Measurements from ENCODE around the gene PRX. TPM values are rescaled to one million over a fixed set of nuclear protein-coding genes. Genes with fewer than 3 reads are reported as not detected.

PRX gene
- total RNA-seq, 1 experiment from 2014 or later = 4.8 TPM

DNA sequence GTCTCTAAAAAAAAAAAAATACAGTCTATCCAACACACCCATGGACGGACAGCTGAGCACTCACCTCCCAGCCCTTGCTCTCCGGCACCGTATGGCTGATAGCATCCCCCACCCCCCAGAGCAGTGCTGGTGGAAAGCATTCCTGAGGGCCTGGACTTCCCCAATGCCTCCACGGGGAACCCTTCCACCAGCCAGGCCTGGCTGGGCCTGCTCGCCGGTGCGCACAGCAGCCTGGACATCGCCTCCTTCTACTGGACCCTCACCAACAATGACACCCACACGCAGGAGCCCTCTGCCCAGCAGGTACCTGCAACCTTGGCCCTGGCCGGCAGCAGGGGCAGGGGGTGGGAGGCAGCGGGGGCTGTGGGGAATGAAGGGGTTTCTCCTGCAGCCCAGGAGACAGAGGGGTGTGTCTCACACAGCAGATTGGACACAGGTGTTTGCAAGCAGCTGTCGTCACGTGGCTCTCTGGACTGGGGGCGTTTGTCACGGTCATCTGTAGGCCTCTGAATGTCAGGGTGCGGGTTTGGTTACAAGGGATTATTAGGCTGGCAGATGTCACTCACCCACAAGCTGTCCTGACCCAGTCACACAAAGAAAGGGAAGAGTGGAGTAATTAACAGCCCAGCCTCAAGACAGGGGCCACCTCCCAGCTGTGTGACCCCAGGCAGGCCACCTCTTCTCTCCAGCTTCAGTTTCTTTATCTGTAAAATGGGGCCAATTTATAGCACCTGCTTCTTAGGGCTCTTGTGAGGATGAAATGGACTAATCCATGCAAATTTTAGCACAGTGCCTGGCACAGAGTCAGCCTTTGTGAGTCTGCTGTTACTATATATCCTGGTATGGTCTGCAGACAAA lies 45.4 kb downstream of the PRX start:
- Histone ChIP-seq H2AFZ (ENCODE audit: low read depth, low read length, poor library complexity, severe bottlenecking) (no peak overlapping the region), H3K4me2 (ENCODE audit: low read length) (no peak overlapping the region), H3K79me2 (ENCODE audit: insufficient read depth, low read length) (no peaks in the 10 kb centered on the region), H3K4me1 (ENCODE audit: control insufficient read depth in 1 of 2, insufficient read depth in 2 of 2, low read length in 2 of 2) (no peaks in the 10 kb centered on the region), H3K36me3 (ENCODE audit: control insufficient read depth in 1 of 2, insufficient read depth in 2 of 2, low read length in 2 of 2) (peaks cover 0 to 5% of the 10 kb centered on the region in 2 experiments; a peak in 2 of 4 replicates), H3K9me3 (ENCODE audit: control insufficient read depth in 1 of 2, insufficient read depth in 1 of 2, low read depth in 1 of 2, low read length in 2 of 2) (no peaks in the 10 kb centered on the region), H3K9me2 (ENCODE audit: insufficient read depth) (no peaks in the 10 kb centered on the region), H3K27me3 (ENCODE audit: insufficient read depth, low read length) (no peaks in the 10 kb centered on the region), H4K20me1 (ENCODE audit: insufficient read depth) (no peaks in the 10 kb centered on the region), H3K4me3 (replicated peaks in 1 of 2; ENCODE audit: low read depth in 1 of 2, low read length in 2 of 2) (no peak overlapping the region), H3K9ac (ENCODE audit: low read length) (no peak overlapping the region), H3K27ac (ENCODE audit: low read depth, low read length) (no peak overlapping the region)
- DNase-seq (ENCODE audit: low read depth, low spot score) (no peak), ATAC-seq (no peak)
- TF ChIP-seq YY1 (IDR thresholded peaks at IDR 0.05; ENCODE audit: extremely low read depth, insufficient replicate concordance, low read depth, low read length) = no peak
- no peak for TF ChIP-seq CTCF (IDR thresholded peaks at IDR 0.05 in 2 of 3, conservative IDR thresholded peaks at IDR 0.05 in 1 of 3; ENCODE audit: borderline replicate concordance in 1 of 3, insufficient read depth in 1 of 3, low read depth in 2 of 3, low read length in 2 of 3)
- no peak for TF ChIP-seq ZNF274 (IDR thresholded peaks at IDR 0.05; ENCODE audit: low read depth, low read length)
- no peak for TF ChIP-seq EZH2phosphoT487 (IDR thresholded peaks at IDR 0.05; ENCODE audit: borderline replicate concordance)
- no TSS peak for BruUV-seq (replicated peaks)
- RAD21 ChIA-PET (ENCODE audit: low non-redundant PET in 1 of 2, low total read pairs in 2 of 2, uncharacterized antibody in 2 of 2, unreplicated experiment in 2 of 2) = no interaction called here
- intact Hi-C loops (cut with micrococcal nuclease) = no loop called here
- CTCF ChIA-PET = no interaction called here
- POLR2A ChIA-PET = no interaction called here
